ENCODE measurements around the gene VTCN1. TPM values are rescaled to one million over a fixed set of nuclear protein-coding genes. Genes with fewer than 3 reads are reported as not detected.

VTCN1 gene
- total and polyA plus RNA-seq, 2 experiments from 2014 or later: 12.4 to 14.9 TPM

GRCh38 chr1:117174851-117175250 is 35.9 kb downstream of the VTCN1 start:
- WGBS (ENCODE audit: low lambda C conversion rate, missing lambda C conversion rate): 93% methylated on average over 4 of the region's 4 CpGs
- H3K27me3 ChIP-seq: no peaks in the 10 kb centered on the region
- H3K4me3 ChIP-seq: no peak overlapping the region
- peaks cover 6% of the 10 kb centered on the region for H3K4me1 ChIP-seq (ENCODE audit: insufficient read depth)
- no peaks in the 10 kb centered on the region for H4K20me1 ChIP-seq (ENCODE audit: insufficient read depth, poor library complexity, severe bottlenecking)
- DNase-seq (ENCODE audit: low spot score): no peak
- no peaks in the 10 kb centered on the region for H3K79me2 ChIP-seq
- TF ChIP-seq, protein P1, sequence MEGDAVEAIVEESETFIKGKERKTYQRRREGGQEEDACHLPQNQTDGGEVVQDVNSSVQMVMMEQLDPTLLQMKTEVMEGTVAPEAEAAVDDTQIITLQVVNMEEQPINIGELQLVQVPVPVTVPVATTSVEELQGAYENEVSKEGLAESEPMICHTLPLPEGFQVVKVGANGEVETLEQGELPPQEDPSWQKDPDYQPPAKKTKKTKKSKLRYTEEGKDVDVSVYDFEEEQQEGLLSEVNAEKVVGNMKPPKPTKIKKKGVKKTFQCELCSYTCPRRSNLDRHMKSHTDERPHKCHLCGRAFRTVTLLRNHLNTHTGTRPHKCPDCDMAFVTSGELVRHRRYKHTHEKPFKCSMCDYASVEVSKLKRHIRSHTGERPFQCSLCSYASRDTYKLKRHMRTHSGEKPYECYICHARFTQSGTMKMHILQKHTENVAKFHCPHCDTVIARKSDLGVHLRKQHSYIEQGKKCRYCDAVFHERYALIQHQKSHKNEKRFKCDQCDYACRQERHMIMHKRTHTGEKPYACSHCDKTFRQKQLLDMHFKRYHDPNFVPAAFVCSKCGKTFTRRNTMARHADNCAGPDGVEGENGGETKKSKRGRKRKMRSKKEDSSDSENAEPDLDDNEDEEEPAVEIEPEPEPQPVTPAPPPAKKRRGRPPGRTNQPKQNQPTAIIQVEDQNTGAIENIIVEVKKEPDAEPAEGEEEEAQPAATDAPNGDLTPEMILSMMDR (IDR thresholded peaks at IDR 0.05; ENCODE audit: poor library complexity): no peak
- no peak for TF ChIP-seq EZH2 (IDR thresholded peaks at IDR 0.05; ENCODE audit: borderline replicate concordance)
- no peak for TF ChIP-seq EZH2phosphoT487 (IDR thresholded peaks at IDR 0.05; ENCODE audit: low read depth, severe bottlenecking, unreplicated experiment)
- no peak overlapping the region for H3K4me2 ChIP-seq
- H3K9me3 ChIP-seq (ENCODE audit: low read depth): no peaks in the 10 kb centered on the region
- no peak overlapping the region for H2AFZ ChIP-seq
- no peak overlapping the region for H3K27ac ChIP-seq
- H3K9me2 ChIP-seq (replicated peaks; ENCODE audit: insufficient read depth): no peaks in the 10 kb centered on the region
- no peaks in the 10 kb centered on the region for H3K36me3 ChIP-seq (replicated peaks; ENCODE audit: insufficient read depth, low read depth)

DNA sequence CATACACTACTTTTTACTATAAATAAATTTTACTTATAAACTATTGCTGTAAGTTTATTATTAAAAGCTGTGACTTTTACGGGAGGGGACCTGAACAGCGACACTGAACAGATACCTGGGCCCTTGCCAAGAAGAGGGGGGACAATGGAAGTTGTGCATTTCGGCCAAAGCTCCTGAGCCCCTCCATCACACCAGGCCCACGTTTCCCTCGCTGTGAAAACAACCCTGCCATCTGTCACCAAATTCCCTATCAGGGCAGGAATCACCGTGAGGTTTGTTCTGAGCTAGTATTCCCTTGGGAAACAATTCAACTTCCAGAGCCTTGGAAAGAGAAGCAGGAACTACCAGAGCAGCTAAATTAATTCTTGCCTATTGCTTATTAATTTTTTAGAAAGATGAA is 37.0 kb downstream of the VTCN1 start:
- 58% methylated on average over 6 of the region's 6 CpGs for WGBS (ENCODE audit: low lambda C conversion rate, missing lambda C conversion rate)

GRCh38 chr1:117173006-117173405 is 37.7 kb downstream of the VTCN1 start:
- 97% methylated on average over 10 of the region's 10 CpGs for WGBS (ENCODE audit: low lambda C conversion rate, missing lambda C conversion rate)

More for the DNA sequence above, 37.0 kb downstream of the VTCN1 start:
- H3K4me2 ChIP-seq: no peak overlapping the region
- H3K4me1 ChIP-seq (ENCODE audit: insufficient read depth): peaks cover under 1% of the 10 kb centered on the region
- no peak overlapping the region for H3K4me3 ChIP-seq
- no peaks in the 10 kb centered on the region for H3K27me3 ChIP-seq
- no peak overlapping the region for H3K27ac ChIP-seq
- no peak overlapping the region for H2AFZ ChIP-seq
- DNase-seq (ENCODE audit: low spot score): no peak
- H3K36me3 ChIP-seq (replicated peaks; ENCODE audit: insufficient read depth, low read depth): no peaks in the 10 kb centered on the region
- H4K20me1 ChIP-seq (ENCODE audit: insufficient read depth, poor library complexity, severe bottlenecking): no peaks in the 10 kb centered on the region
- no peaks in the 10 kb centered on the region for H3K9me3 ChIP-seq (ENCODE audit: low read depth)
- TF ChIP-seq, protein P1 (IDR thresholded peaks at IDR 0.05; ENCODE audit: poor library complexity): no peak
- TF ChIP-seq EZH2phosphoT487 (IDR thresholded peaks at IDR 0.05; ENCODE audit: low read depth, severe bottlenecking, unreplicated experiment) (no peak), EZH2 (IDR thresholded peaks at IDR 0.05; ENCODE audit: borderline replicate concordance) (no peak)
- no peaks in the 10 kb centered on the region for H3K79me2 ChIP-seq
- H3K9me2 ChIP-seq (replicated peaks; ENCODE audit: insufficient read depth): no peaks in the 10 kb centered on the region

More at GRCh38 chr1:117173006-117173405, 37.7 kb downstream of the VTCN1 start:
- H3K9me2 ChIP-seq (replicated peaks; ENCODE audit: insufficient read depth): no peaks in the 10 kb centered on the region
- H3K36me3 ChIP-seq (replicated peaks; ENCODE audit: insufficient read depth, low read depth): no peaks in the 10 kb centered on the region
- TF ChIP-seq EZH2 (IDR thresholded peaks at IDR 0.05; ENCODE audit: borderline replicate concordance) (no peak), EZH2phosphoT487 (IDR thresholded peaks at IDR 0.05; ENCODE audit: low read depth, severe bottlenecking, unreplicated experiment) (no peak)
- TF ChIP-seq, protein P1 (IDR thresholded peaks at IDR 0.05; ENCODE audit: poor library complexity): no peak
- no peaks in the 10 kb centered on the region for H3K9me3 ChIP-seq (ENCODE audit: low read depth)
- H4K20me1 ChIP-seq (ENCODE audit: insufficient read depth, poor library complexity, severe bottlenecking): no peaks in the 10 kb centered on the region
- no peak overlapping the region for H3K4me2 ChIP-seq
- no peak for DNase-seq (ENCODE audit: low spot score)
- no peak overlapping the region for H2AFZ ChIP-seq
- H3K79me2 ChIP-seq: no peaks in the 10 kb centered on the region
- H3K27ac ChIP-seq: no peak overlapping the region
- H3K4me1 ChIP-seq (ENCODE audit: insufficient read depth): no peaks in the 10 kb centered on the region
- H3K27me3 ChIP-seq: no peaks in the 10 kb centered on the region
- no peak overlapping the region for H3K4me3 ChIP-seq

All from hepatocyte (in vitro differentiated cells).